GM19035 (cell line): Measurements from ENCODE around the gene HYAL3.
A peak's percentile ranks its signal among the peaks of the same experiment; 100 is the strongest.
"Not testable (repeated sequence)": the region's sequence is repeated elsewhere in the genome, so short reads cannot be mapped to it uniquely, and the experiment has no call there.

Source experiments
- ATAC-seq: cut with Tn5 transposase; IDR thresholded peaks from one replicate; pipeline ENCODE4 v1.9.1; 2021; ENCODE audit not compliant: unreplicated experiment

Gene HYAL3

DNA sequence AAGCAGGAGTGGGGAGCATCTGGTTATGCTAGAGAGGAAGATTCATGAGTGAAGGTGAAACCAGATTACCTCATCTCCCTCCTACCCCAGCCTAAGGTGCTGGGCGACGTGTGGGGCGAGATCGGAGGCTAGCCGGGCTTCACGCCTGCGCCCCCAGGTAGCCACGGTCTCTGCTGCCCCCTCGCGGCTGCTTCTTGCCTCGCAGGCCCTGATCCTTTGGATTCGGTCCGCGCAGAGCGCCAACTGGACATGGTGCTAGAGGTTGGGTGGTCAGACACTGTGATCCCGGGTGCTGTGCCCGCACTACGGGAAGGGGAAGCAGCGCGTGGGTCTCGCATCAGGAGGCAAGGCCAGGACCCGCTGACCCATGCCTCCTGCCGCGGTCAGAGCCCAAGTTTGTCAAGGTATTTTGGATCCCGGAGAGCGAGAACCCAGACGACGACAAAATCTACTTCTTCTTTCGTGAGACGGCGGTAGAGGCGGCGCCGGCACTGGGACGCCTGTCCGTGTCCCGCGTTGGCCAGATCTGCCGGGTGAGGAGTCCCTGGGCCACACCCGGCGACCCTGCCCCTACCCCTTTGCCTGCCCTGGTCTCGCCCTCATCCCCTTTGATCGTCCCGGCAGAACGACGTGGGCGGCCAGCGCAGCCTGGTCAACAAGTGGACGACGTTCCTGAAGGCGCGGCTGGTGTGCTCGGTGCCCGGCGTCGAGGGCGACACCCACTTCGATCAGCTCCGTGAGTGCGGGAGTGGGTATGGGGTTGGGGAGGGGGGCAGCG, 26.1 kb downstream of the HYAL3 start:
- peak; percentile 93 for ATAC-seq

DNA sequence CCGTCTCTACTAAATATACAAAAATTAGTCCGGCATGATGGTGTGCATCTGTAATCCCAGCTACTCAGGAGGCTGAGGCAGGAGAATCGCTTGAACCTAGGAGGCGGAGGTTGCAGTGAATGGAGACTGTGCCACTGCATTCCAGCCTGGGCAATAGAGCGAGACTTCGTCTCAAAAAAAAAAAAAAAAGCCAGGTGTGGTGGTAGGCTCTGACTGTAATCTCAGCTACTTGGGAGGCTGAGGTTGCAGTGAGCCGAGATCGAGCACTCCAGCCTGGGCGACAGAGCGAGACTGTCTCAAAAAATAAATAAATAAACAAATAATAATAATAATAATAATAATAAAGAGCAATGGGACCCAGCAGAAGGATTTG, 26.7 kb downstream of the HYAL3 start:
- ATAC-seq = not testable (repeated sequence)

DNA sequence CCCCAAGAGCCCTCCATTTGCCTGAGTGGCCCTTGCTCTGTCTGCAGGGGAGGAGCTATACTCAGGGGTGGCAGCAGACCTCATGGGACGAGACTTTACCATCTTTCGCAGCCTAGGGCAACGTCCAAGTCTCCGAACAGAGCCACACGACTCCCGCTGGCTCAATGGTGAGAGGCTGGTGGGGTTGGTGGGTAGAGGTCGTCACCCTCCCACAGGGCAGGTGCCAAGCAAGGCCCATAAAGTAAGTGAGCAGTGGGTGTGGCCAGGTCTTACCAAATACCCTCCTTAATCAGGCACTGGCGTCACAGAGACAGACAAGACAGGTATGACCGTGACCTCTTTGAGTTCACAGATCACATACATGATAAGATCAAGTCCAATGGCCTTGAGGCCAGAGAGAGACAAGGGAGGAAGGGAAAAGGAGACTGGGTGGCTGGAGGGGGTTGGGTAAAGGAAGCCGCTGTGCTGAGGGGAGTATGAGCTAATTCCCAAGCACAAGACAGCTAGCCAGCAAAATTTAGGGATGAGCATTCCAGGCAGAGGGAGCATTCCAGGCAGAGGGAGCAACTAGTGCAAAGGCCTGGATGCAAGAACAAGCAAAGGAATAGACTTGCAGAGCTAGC, 27.8 kb downstream of the HYAL3 start:
- no peak for ATAC-seq

DNA sequence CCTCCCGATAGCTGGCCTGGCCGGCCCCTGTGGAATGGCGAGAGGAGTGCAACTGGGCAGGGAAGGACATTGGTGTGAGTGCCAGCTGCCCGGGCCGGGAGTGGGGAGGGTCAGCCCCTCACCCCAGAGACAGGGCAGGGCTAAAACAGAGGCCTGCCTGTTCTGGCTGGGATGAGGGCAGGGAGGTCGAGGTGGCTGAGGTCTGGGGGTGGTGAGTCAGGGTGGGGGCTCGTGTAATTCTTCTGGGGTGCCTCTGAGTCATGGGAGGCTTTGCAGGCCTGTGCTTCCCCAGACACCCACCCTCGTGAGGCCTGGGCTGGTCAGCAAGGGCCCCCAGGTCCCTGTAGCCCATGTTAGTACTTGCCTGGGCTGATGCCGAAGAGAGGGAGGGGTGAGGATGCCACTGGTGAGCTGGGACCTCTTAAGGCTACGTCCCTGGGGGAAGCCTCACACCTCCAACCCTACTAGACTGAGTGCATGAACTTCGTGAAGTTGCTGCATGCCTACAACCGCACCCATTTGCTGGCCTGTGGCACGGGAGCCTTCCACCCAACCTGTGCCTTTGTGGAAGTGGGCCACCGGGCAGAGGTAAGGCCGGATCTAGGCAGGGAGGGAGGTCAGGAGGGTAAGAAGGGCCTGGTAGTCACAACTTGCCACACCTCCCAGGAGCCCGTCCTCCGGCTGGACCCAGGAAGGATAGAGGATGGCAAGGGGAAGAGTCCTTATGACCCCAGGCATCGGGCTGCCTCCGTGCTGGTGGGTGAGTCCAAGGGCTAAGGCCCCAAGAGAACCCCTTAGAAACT, 28.6 kb downstream of the HYAL3 start:
- no peak for ATAC-seq

DNA sequence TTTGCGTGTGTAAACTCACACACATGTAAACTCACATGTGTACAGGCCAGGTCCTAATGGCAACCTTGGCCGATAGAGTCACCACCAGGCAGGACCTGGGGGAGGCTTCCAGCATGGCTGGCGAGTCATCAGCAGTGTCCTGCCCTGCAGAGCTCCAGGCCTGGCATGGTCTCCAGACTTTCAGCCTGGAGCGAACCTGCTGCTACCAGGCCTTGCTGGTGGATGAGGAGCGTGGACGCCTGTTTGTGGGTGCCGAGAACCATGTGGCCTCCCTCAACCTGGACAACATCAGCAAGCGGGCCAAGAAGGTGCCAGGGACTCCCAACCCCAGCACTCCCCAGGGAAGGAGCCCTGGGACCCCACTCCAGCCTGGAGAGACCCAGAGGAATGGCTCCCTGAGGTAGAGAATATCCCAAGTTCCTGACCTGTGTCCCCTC, 29.2 kb downstream of the HYAL3 start:
- no peak for ATAC-seq

DNA sequence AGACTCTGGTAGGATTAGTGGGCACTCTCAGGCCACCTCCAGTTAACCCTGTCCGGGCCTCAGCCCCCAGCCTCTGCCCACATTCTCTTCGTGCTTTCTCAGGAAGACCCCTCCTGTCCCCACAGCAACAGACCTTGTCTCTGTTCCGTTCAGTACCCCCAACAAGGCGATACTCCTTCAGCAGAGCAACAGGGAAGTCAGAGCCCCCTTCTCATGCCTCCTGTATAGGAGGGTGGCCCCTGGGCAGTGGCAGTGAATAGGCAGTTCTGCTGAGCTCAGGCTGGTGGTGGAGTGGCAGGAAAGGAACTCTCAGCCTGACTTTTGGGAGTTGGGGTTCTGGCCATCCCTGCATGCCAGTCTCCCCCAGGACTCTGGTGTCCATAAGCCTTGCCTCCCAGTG, 29.7 kb downstream of the HYAL3 start:
- ATAC-seq = no peak

DNA sequence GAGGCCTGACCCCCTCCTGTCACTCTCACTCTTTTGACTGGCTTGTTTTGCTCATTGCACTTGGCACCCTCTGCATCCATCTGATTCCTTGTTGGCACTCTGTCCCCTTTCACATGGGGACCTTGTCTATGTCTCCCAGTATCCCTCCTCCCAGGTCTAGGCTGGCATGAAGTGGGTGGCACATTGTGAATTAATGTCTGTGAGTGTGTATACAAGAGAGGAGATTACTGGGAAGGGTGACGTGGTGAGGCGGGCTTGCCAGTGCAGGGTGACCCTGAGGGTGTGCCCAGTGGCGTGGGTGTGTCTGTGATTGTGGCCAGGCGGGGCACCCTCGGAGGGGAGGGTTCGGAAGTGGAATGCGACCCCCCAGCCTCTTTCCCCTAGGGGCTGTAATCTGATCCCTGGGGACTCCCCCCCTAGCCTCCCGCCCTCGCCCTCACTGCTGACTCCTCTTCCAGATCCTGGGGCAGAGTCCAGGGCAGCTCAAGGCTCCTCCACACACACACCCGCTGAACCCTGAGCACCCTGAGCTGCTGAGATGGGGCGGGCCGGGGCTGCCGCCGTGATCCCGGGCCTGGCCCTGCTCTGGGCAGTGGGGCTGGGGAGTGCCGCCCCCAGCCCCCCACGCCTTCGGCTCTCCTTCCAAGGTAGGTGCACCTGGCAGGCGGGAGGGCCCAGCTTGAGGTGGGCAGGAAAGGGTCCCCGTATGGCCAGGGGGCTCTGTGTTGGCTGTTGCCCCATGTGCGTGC, 30.3 kb downstream of the HYAL3 start, which contains the start of gene SEMA3B:
Gene SEMA3B (plus strand): TSS at position 445 of the 749 bp plus-strand sequence. CDS start 94 bp downstream, at position 539.
- ATAC-seq = no peak

DNA sequence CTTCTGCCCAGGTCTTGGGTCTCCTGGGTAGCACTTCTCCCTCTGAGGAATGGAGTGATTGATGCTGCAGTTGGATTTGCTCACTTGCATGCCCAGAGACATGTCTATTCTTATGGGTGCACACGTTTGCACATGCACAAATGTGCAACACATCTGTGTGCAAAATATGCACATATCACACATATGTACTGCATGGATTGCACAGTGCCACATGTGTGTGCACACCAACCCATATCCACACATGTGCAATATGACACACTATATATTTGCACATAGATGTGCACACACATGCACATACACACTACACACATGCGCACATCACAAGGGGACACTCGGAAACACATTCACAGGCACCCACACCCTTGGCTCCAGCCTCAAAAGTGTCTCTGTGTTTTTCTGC, 30.9 kb downstream of the HYAL3 start:
- no peak for ATAC-seq

DNA sequence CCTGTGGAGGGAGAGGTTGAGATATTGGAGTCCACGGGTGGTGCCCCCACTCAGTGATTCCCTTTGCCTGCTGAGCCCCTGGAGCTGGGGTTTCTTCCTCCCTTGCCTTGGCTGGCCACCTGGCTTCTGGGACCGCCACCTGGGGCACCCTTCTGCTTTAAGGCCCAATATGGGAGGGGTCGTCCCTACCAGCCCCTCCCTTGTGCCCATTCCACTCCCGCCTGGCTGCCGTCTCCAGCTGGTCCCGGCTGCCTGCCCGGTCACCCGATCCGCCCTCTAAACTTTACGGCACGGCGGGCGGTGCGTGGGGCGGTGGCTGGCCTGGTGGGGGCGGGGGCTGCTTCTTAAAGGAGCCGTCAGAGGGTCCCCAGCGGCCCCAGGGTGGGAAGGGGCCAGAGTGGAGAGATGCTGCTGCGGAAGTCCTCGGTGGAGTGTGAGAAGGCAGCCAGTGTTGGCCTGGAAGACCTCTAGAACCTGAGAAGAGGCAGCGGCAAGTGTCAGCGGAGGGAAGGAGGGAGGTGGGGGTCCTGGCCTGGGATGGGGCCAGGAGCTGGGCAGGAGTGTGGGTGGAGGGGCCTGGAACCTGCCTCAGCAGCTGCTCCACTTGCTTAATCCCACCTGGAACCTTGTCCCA, 31.8 kb downstream of the HYAL3 start:
- ATAC-seq = no peak

DNA sequence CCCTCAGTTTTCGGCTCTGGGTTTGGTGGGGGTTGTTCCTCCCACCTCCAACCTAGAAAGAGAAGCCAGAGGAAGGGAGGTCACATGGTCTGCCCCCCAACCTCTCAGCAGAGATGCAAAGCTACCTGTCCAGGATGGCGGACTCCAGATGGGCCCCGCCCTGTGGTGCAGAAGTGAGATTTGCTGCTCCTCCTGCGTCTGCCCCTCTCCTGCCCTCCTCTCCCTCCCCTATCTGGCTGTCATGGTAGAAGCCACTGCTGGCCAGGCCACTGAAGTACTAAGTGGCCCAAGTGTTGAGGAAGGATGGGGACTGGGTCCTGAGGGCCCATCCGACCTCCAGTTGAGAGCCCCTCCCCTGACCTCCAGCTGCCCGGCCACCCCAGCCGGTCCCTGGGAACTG, 32.4 kb downstream of the HYAL3 start:
- ATAC-seq = no peak

DNA sequence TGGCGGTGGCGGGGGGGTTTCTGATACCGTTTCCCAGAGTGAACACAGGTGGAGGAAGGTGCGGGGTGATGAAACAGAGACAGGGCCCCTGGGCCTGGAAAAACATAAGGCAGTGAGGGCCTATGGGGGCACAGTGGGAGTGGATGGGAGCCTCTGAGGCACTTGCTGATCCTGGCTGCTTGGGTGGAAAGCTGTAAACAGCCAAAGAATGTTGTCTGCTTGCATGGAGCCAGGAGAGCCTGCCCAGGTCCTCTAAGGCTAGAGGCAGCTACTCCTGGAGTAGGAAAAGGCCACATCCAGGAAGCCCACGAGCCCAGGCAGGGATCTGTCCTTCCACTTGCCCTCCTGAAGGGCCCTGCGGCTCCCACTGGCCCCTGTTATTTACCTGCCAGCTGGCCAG, 33.2 kb downstream of the HYAL3 start:
- ATAC-seq = no peak

DNA sequence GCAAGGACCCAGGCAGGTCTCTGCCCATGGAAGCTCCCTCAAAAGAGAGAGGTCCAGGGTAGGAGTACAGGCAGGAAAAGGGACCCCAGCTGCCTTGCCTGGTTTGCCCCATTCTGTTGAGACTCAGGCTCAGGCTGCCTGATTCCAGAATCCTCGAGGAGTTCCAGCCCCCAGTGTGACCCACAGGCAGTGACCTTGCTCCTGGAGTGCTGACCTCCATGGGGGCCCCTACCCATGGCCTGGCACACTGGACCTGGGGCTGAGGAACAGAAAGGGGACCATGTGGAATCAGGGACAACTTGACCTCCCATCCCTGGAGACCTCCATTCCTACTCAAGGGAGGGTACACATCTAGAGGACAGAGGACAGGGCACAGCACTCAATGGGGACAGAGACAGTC, 33.6 kb downstream of the HYAL3 start:
- no peak for ATAC-seq

DNA sequence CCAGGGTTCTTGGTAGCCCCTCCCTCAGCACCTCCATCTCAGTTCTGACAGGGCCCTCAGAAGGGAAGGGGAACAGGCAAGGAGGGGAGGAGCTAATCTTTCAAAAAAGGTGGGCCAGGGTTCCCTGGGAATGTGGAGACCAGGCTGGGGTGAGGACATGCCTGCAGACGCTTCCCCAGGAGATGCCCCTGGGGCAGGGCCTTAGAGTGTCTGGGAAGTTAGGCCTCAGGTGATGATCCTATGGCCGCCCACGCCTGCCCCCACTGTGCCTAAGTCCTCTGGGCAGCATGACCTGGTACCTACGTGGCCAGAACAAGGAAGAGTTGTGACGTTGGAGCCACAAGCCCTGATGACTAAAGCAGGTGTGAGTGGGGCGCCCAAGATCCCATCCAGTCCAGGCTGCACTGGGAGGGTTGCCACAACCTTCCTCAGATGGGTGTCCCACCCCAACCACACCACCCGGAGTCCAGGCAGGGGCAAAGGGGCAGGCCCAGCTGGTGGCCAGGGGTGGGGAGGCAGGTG, 34.2 kb downstream of the HYAL3 start:
- ATAC-seq = no peak

DNA sequence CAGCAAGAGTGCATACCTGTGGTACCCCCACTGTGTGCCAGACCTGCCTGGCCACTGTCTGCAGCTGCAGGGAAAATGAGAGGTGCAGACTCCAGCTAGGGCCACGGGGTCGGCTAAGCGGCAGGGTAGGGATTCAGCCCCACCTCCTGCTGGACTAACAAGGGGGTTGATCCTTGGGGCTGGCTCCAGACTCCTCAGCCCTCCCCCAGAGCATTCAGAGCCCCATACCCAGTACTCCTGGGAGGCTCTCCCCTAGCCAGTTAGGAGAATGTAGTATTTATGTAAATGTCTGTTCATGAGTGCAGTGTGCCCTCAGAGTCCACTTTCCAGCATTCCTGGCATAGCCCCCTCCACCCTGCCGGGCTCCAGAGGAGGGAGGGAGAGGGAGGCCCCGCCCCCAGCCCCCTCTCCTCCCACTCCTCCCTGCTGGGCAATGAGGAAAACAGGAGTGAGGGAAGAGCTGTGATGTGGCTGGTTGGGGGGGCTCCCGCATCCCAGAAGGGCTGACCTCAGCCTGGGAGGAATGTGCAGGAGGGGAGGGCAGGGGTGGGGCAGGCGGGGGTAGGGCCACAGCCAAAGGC, 34.7 kb downstream of the HYAL3 start:
- ATAC-seq = no peak

DNA sequence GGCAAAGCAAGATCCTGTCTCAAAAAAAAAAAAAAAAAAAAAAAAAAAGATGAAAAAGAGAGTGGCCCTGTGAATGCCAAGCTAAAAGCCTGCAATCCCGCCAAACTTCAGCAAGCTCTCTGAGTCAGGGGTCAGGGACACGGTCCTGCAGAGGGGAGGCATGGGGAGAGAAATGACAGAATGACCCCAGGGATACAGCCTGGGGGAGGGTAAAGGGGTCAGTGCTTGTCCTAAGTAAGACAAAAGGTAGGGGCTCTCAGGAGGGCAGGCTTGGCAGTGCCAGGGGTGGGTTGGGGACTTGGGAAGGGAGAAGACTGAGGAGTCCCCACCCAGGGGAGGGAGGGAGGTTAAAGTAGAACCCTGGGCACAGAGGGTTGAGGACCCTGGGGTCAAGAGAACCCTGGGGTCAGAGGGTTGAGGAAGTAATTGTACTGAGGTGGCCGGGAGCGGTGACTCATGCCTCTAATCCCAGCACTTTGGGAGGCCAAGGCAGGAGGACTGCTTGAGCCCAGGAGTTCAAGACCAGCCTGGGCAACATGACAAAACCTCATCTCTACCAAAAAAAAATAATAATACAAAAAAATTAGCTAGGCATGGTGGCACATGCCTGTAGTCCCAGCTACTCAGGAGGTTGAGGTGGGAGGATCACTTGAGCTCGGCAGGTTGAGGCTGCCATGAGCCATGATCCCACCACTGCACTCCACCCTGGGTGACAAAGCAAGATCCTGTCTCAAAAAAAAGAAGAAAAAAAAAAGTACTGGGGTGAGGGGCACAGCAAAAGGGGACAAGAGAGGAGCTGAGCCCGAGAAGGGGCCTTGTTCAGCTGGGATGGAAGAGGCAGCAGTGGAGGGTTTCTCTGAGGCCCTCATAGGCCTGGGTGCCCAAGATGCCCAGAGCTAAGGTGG, 35.5 kb downstream of the HYAL3 start:
- ATAC-seq = no peak

DNA sequence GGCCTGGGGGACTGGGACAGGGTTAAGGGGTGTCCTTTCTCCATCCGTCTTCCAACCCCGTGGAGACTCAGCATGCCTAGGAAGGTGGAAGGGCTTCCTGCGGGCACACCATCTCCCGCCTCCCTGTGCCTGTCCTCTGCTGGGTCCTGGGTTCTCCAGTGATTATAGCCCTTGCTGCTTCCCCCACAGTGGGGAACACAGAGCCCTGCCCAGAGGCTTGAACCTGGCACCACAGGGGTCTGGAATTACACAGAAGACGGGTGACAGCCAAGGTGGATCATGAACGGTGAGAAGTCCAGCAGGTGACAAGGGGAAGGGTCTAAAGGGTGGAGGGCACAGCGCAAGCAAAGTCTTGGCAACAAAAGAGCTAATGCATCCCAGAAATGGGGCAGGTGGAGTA, 36.4 kb downstream of the HYAL3 start:
- ATAC-seq = no peak

DNA sequence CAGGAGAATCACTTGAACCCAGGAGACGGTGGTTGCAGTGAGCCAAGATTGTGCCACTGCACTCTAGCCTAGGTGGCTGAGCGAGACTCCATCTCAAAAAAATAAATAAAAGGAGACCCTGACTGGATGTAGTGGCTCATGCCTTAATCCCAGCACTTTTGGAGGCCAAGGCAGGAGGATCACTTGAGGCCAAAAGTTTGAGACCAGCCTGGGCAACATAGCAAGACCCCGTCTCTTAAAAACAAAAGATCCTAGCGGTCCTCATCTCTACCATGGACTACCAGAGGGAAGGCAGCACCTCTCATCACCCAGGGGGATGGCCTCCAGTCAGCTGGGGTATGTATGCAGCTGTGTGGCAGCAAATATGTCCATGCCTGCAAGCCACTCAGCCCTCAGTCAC, 37.0 kb downstream of the HYAL3 start:
- ATAC-seq = not testable (repeated sequence)

DNA sequence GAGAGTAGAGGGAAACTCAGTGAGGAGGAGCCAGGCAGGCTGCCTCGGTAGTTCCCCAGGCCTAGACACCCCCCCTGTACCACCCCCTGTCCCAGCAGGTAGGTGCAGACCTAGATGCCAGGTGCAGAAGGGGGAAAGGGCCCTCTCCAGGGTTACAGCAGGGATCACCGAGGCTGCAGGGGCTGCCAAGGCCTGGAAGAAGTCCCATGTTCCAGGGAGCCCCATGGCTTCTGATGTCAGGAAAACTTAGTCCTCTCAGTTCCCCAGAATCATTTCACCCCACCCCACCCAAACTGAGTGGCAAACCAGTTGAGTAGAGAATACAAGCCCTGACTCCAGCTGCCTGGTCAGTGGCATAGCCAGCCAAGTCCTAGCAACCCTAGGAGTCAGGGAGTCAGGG, 37.7 kb downstream of the HYAL3 start:
- no peak for ATAC-seq

DNA sequence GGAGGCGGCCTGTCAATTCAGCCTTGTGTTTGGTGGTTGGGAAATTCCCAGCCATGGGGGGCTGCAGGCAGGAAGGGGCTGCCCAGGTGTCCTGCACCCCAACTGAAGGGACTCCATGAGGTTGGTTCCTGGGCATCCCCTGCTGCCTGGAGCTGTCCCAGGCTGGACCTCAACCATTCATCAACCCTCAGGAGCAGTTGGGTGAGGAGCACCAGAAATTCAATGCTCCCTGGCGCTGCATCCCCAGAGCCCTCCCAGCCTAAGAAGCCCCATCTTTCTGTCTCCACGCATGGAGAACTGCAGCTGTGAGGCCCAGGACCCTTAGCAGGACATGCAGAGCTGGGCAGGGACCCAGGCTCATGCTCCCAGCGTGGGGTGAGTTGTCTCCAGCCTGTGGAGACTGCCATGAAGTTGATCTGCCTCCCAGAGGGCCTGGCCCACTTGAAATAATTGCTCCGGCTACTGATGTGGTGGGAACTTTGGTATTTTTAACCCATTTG, 38.2 kb downstream of the HYAL3 start:
- no peak for ATAC-seq
